ENCODE data around the gene HM13. TPM values are rescaled to one million over a fixed set of nuclear protein-coding genes. Genes with fewer than 3 reads are reported as not detected.

Gene HM13
- total and polyA plus RNA-seq, 9 of the 15 experiments (the other 6 are each of a cell fraction or from before 2014, with no cell fraction given) = 7.7 to 136 (median 74.5) TPM

GRCh38 chr20:31608251-31608945, 94.2 kb downstream of the HM13 start (continued):
- TF ChIP-seq RREB1 (CRISPR knock-in tag; IDR thresholded peaks at IDR 0.05) (0 out of 2 replicates have a peak, but pooled peaks have one; percentile 63), MTA2 (IDR thresholded peaks at IDR 0.05; ENCODE audit: low read depth) (no peak), SREBF2 (CRISPR knock-in tag; IDR thresholded peaks at IDR 0.05) (no peak), NR2F6 (CRISPR knock-in tag; IDR thresholded peaks at IDR 0.05) (no peak), NCOR1 (IDR thresholded peaks at IDR 0.05) (peak; percentile 84), ZNF436 (CRISPR knock-in tag; IDR thresholded peaks at IDR 0.05) (no peak), ARID3A (IDR thresholded peaks at IDR 0.05; ENCODE audit: borderline replicate concordance, low read depth, low read length) (no peak), SNRNP70 (optimal IDR thresholded peaks at IDR 0.05; ENCODE audit: low read depth, low read length) (no peak), GABPB1 (CRISPR knock-in tag; IDR thresholded peaks at IDR 0.05) (no peak), CREB1 (IDR thresholded peaks at IDR 0.05) (peak; percentile 32; the same call in 1 of the 2 replicates), CREB1 (CRISPR knock-in tag; IDR thresholded peaks at IDR 0.05) (no peak), BCLAF1 (IDR thresholded peaks at IDR 0.05; ENCODE audit: borderline replicate concordance in 1 of 2, control insufficient read depth in 1 of 2, low read depth in 2 of 2, low read length in 1 of 2) (no peak), SMC3 (conservative IDR thresholded peaks at IDR 0.05; ENCODE audit: insufficient read depth, low read depth, low read length) (no peak), SAFB (IDR thresholded peaks at IDR 0.05; ENCODE audit: borderline replicate concordance, low read depth, low read length) (no peak), RBFOX2 (IDR thresholded peaks at IDR 0.05; ENCODE audit: low read depth, low read length) (peak; percentile 70), BCL6 (CRISPR knock-in tag; IDR thresholded peaks at IDR 0.05) (no peak), ZNF217 (CRISPR knock-in tag; IDR thresholded peaks at IDR 0.05) (no peak)
